GM19467 (cell line): ENCODE data around the gene SLC25A13.
"Not testable (repeated sequence)": the region's sequence is repeated elsewhere in the genome, so short reads cannot be mapped to it uniquely, and the experiment has no call there.

Experiments
- ATAC-seq: cut with Tn5 transposase; IDR thresholded peaks from one replicate; pipeline ENCODE4 v1.9.1; 2021; ENCODE audit warnings: mild to moderate bottlenecking, moderate library complexity; ENCODE audit not compliant: unreplicated experiment

Gene SLC25A13

DNA sequence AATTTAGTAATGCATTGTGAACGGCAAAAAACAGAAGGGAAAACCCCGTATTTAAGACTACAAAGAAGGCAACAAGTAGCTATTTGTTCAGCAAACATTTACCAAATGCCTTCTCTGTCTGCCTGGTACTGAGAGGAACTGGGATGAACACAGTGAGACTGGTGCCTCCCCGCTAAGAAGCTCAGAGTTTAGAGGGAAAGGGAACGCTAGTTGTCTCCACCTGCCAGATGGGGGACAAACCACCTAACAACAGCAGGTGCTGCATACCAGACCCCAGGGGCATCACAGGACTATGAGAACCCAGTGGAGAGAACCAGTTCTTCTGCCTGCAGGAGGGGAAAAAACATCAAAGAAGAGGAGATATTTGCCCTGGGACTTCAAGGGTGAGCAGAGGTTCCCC lies 147.1 kb downstream of the SLC25A13 start:
- no peak for ATAC-seq

DNA sequence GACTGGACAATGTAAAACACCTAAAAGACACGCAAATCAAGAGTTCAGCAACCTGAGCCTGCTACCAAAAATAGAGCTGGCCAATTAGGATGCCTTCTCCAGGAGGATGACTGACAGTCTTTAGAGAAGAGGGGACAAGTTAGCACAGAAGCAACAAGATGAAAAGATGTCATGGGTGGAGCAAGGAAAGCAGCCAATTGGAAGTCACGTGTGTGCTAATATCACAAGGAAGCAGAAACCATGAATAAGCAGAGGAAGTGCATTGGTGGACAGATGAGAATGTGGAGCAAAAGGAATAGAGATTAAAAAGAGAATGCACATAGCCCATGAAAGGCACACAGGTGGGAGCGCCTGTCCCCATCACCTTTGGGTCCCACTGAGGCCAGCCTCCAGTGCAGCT lies 148.1 kb downstream of the SLC25A13 start:
- ATAC-seq: no peak

DNA sequence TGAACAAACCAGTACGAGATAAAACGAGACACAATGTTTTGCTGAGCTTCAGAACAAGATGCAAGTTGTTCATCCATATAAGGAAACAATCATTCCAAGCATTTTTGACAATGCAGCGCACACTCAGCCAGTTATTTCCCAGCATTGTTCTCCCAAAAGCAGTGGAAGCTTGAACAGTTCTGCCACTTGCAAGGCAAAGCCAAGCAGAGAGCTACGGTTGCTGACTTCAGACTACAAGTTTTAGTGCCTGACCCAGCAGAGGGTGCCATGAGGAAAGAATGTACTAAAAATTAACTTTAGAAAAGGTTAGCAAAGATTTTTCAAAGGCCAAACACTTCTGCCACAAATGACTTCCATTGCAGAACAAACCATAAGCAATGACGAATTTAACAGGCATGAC lies 152.5 kb downstream of the SLC25A13 start:
- no peak for ATAC-seq

DNA sequence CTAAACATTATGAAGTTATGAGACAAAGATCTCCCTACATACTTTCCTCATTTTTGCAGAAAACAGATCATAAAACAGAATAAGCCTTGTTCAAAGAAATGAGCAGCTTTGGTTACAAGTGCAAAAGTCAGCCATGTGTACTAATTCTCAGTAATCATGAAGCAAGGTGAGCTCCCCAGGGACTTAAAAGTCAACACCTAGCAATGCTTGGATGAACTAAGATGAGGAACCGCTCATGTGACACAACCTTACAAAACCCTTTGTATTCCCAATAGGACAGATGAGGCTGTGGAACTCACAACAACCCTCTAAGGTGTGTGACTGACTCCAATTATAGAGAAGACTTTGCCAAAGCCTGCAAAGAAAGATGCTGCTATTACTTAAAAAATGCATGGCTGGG lies 154.5 kb downstream of the SLC25A13 start:
- ATAC-seq: no peak

DNA sequence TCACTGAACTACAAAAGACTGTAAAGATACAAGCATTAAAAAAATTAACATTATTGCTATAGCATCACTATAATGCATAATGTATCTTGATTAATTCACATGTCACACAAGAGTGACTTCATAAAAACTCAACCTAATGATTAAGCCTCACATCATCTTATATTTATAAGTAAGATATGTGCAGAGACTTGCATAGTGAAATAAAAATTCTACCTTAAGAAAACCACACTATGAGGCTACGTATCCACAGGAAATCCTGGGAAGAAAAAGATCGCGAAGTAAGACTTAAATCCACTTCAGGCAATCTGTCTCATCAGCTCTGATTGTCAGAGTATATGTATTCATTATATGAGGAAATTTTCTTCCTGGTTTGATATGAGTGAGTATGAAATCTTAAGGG lies 160.0 kb downstream of the SLC25A13 start:
- no peak for ATAC-seq

DNA sequence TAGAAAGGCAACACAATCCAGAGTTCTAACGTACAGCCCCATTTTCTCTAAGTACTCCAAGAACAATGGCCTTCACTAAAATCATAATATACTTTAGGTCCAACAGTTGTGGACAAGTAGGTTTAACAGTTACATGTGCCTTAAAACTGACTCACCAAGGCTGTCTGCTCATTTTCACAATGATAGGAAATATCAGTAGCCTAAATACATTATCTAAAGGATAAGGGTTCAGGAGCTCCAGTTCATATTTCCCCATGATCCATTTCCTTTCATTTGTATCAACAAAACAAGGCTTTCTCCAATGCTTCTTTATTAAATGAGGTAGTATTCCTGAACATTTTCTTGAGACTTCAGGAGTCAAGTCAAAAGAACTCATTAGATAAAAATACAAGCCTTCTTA lies 164.0 kb downstream of the SLC25A13 start:
- no peak for ATAC-seq

DNA sequence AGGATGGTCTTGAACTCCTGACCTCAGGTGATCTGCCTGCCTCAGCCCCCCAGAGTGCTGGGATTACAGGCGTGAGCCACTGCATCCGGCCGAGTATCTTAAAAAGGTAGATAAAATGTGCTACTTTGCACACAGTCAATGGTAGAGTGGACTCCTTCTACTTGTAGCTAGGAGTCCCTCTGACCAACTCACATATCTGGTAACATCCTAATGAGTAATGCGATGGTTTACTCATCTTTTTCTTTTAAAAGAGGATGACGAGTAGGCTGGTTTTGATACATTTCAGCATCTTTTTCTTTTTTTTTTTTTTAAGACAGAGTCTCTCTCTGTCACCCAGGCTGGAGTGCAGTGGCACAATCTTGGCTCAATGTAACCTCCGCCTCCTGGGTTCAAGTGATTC lies 167.4 kb downstream of the SLC25A13 start:
- ATAC-seq: not testable (repeated sequence)

DNA sequence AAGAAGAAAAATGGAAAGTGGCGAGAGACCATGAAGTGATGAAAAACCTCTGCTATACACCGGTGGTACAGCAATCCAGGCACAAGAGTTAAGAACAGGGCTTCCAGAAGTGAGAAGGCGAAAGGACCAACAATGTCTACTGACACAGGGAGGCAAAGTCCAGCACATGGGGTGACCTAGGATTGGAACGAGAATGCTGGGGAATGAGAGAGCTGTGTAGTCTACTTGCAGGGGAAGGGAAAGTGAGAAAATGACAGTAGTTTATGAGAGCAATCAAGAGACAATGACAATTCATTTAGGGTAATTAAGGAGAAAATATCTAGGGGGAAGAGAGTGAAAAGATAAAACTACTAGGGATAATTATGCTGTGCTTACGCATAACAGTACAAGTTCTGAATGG lies 169.2 kb downstream of the SLC25A13 start:
- no peak for ATAC-seq

DNA sequence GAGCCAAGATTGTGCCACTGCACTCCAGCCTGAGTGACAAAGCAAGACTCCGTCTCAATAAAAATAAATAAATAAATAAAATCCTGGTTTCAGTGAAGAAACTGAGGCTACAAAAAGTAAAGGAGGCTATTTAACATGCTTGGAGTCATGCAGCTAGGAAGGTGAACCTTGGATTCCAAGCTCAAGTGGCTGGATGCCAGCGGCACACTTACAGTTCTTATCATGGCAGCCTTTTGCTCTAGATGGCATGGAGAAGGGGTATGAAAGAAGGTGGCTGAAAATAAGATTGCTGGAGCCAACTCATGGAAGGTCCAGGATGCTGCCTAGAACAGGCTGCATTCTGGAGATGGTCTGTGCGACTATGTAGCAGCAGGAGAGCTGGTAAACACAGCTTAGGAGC lies 170.0 kb downstream of the SLC25A13 start:
- ATAC-seq: no peak

DNA sequence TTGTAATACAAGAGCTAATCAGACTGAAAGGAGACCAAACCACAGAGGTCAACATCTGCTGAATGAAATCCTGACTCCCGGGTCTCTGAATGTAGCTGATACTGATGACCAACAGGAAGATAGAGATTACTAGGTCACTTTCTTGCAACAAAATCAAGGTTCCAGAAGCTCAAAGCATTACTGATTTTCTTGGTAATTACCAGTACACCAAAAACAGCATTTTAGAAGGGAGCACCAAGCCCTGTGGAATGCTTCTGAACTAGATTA lies 177.7 kb downstream of the SLC25A13 start:
- no peak for ATAC-seq

DNA sequence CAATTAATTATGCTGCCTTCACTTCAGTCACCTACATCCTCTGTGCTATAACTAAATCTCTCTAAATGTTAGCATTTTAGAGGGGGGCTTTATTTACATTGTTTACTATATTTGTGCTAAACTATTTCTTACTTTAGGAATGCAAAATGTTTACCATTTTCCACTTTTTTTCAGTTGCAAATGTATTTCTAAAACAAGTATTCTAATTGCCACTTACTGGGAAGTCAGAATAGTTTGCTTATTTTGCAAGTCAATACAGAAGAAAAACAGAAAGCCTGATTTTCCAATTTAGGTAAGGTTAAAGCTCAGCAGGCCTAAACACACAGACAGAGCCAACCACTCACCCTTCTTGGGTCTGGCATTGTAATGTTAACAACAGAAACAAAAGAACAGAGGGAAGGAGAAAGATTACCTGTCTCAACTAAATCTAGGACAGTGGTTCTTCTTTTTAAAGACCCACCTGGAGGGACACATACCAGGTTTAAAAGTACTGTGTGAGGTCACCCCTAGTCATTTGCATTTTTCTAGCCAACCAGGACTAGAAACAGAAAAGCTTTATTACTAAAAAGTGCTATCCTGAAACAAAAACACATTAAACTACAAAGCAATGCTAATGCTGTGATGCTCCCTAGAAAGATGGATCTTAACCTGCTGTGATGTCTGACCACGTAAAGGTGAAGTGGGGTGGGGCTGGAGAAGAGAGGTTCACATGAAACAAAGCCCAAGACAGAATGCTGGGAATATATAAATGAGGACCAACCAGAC lies 178.2 kb downstream of the SLC25A13 start:
- no peak for ATAC-seq

DNA sequence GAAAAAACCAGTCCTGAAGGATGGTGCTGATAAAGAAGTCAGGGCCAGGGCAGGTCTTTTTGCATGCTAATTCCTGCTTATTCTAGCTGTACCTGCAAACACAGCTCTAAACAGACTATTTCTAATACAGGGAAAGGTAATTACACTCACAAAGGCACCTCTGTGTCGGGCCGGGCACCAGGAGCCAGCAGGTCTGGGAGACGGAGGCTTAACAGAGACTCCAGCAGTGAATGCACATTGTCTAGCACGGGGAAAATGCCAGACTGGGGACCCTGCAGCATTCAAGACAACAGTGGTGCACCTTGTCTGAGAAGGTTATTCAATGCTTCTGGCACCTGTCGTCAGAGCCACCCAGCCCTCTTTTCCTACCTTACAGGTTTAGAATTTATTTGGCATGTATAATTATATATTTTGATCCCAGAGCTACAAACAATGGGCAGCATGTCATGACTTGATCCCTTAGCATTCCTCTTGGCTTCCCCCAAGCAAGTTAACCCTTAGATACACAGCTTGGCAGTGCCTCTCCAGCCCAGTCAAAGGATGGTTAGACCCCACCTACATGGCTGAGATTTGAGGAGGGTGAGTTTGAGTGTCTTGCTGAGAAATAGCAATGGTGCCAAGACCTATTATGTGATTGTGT lies 185.2 kb downstream of the SLC25A13 start:
- ATAC-seq: no peak

DNA sequence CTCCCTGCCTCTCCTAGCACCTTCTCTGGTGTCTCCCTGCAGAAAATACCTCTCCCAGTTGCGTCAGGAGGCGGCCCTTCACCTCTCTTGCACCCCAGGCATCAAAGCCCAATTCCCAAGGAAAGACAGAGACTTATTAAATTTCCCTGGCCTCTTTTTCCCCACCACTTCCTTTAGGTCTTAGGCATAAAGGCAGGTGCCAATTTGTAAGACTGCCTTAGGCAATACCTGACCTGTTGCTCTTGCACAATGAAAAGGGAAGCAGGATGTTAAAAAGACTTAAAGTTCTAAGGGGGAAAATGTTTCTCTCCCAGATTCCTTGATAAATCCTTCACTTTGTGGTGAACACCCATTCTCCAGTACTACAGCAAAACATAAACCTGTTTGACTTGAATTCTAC lies 186.7 kb downstream of the SLC25A13 start:
- ATAC-seq: no peak

DNA sequence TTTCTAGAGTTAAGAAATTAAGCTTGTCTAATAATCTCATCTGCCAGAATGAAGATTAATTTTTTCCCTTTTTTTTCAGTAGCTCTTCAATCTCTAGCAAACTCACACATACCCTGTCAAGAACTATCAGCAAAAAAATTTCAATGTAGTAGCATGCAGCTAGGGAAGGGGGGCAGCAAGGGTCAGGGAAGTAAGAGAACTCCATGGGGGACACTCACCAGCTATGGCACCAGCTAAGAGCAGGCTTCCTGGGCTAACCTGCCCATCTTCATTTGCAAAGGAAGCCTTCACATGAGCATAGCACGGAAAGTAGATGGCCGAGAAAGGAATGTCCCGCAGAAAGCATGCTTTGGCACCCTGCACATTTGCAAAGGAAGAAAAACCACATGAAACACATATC lies 190.4 kb downstream of the SLC25A13 start:
- ATAC-seq: no peak

DNA sequence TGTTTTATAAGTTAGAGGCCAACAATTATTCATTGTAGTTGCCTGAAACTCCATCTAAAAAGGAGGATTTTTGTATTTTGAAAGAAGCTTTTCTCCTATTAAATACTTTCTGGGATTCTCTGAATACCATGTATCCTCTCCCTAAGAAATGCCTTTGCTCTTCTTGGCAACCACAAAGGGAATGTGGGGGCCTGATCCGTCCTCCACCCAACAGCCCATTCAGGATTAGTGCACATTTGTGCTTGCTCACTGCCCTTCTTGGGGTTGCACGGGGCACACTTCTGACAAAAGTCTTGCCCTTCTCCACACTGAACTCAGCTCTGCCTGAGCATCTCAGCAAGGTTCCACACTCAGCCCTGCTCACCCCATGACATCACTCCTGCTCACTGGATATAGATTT lies 194.2 kb downstream of the SLC25A13 start:
- ATAC-seq: no peak

DNA sequence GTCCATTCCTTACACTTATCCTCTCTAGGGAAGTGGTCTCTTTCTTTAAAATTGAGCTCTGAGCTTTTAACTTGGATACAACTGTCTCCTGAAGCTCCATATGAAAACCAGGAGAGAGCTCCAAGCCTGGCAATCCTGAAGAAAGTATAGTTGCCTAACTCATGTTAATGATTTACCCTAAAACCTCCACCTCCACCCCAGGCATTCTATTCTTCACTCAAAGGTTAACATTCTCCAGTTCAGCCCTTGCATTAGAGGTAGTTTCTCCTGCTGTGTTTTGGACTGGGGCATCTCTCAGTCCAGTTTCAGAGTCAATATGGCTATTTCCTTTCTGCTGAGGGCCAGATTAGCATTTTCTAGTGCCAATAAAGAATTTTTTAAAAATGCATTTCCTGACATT lies 195.5 kb downstream of the SLC25A13 start:
- no peak for ATAC-seq

DNA sequence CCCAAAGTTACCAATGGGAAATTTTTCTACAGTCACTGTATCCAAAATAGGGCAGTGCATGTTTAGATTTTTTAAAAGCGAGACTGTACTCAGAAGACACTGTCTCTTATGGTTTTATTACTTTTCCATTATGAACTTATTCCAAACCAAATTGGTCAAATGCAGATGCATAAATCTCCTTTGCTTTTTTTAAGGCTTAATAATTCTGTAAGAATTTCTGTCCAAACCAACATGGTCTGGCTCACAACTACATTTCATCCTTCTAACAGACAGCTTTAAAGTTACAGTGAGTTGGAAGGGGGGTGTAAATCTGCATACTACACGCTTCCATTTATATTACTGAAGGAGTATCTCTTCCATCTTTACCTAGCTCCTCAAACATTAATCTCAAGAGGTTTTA lies 199.2 kb downstream of the SLC25A13 start:
- no peak for ATAC-seq

DNA sequence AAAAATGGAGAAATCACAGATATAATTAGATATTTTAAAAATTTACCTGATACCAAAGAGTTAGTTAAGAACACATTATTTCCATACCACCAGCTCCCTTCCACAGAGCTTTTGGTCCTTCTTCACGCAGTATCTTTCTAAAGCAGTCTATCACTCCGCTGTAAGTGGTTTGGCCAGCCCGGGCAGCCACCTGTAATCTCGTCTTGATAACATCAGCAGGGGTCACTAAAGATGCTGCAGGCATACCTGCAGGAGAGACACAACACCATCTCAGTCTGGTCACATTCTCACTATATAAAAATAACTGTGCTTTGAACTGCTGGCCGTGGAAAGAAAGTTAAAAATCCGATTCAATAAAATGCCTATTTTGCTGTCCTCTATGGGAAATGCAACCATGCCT lies 200.1 kb downstream of the SLC25A13 start:
- ATAC-seq: no peak

DNA sequence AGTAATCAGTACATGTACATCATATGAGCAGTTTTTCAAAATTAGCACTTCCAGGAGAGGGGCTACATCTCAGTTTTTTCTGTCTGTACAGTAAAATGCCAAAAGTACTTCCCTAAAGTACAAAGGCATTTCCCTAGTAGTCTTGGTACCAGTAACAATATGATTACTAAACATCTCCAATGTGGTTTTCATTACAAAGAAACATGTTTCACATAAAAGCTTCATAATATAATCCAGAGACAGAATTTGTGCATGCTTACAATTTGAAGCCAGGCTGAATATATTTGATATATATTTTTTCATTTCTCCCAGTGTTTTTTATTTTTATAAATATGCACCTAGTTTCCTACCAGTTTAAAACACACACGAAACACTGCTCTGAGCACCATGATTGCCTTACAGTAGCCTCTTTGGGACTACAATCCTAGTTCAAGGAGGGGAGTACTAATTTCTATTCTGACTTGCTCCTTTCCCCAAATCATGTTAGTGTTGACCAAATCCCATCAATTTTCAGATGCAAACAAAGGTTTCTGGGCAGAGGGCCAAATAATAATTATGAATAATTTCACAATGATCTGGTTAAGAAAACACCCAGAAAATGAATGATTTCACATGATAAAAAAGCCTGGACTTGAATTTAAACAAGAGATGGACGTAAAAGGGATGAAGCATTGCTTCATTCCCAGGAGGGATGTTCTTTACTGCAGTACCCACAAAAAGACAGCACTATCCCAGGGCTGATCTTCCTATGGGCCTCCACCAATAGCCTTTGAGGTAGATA lies 201.3 kb downstream of the SLC25A13 start:
- no peak for ATAC-seq

DNA sequence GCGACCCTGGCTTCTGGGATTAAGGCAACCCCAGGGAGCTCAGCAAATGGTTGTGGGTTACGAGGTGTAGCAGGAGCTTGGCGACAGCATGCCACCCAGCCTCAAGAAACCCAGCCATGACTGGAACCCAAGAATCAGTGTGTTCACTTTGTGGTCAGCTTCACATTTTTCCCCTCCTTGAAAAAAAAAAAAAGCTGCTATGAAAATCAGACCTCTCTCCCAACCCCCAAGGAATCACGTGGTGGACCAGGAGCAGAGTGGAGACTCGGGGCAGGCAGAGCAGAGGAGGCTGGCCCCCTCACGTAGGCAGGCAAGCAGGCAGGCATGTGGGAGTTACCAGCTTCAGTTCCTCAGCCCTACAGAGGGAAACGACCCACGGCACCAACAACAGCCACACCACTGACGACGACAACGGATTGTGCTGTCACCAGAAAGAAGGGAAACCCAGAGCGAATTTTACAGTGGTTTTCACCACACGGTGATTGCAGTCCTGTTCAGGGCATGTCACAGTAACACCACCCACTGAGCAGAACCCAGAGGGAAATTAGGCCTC lies 203.4 kb downstream of the SLC25A13 start:
- no peak for ATAC-seq

DNA sequence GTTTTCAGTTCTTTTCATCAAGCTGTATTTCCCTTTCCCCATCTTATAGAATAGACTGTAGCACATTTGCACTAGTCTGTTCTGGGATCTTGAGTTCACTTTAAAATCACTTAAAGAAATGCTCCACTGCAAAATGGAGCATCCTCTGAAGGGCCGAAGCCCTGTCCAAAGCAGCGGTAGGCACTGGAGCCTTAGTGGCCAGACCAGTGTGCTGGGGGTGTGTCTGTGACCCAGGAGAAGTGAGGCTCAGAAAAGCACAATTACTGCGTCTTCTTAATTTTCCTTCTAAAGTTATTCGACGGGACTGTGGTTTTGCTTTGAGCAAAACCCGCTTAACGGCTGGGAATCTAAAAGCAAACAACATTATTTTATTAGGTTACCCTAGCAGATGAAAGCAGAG lies 205.7 kb downstream of the SLC25A13 start:
- ATAC-seq: no peak

DNA sequence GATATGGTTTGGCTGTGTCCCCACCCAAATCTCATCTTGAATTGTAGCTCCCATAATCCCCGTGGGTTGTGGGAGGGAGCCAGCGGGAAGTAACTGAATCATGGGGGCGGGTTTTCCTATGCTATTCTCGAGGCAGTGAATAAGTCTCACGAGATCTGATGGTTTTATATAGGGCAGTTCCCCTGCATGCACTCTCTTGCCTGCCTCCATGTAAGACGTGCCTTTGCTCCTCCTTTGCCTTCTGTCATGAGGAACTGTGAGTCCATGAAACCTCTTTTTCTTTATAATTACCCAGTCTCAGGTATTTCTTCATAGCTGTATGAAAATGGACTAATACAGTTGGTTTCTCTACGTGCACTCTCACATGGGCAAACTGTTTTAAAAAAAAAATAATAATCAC lies 207.7 kb downstream of the SLC25A13 start:
- ATAC-seq: no peak
